GM12878 (cell line): ENCODE results near the gene GLP1R. TPM values are rescaled to one million over a fixed set of nuclear protein-coding genes. Genes with fewer than 3 reads are reported as not detected.

Experiments
- ATAC-seq: fragments of 200-7000 bp; cut with Tn5 transposase; 3 replicates; pipeline ENCODE4 v1.9.1; 2020; ENCODE audit warnings: mild to moderate bottlenecking, moderate library complexity
- BruUV-seq: library from RNA; stranded (reverse); fragments of 400-500 nt; replicated peaks from 2 replicates; lab custom pipeline; 2021; lab: Mats Ljungman, UMichigan
- CTCF ChIA-PET: fragments of 300-600 bp; sonication (Branson Sonifier 250); formaldehyde crosslinking; extraction: SDS; loops from one replicate; lab custom pipeline; 2021; ENCODE audit warnings: inconsistent platforms; lab: Yijun Ruan, JAX
- POLR2A ChIA-PET: fragments of 350-600 bp; formaldehyde crosslinking; extraction: SDS; loops from one replicate; lab custom pipeline; 2021; ENCODE audit warnings: inconsistent platforms; lab: Charles Lee
- RAD21 ChIA-PET: fragments of 300-600 bp; sonication (Branson Sonifier 250); formaldehyde crosslinking; loops from one replicate; lab custom pipeline; 2023; ENCODE audit warnings: antibody characterized with exemption; ENCODE audit not compliant: unreplicated experiment; lab: Charles Lee
- SMC1A ChIA-PET: fragments of 300-600 bp; sonication (Branson Sonifier 250); formaldehyde crosslinking; loops from one replicate; lab custom pipeline; 2023; ENCODE audit not compliant: unreplicated experiment, uncharacterized antibody; lab: Charles Lee
- DNase-seq: peaks from one replicate; pipeline ENCODE4 v3.0.0-alpha.2; 2011; ENCODE audit warnings: low read depth, low spot score
- FAIRE-seq: peaks from 3 replicates; lab custom pipeline; 2011; peaks lifted over from hg19 to GRCh38; lab: Jason Lieb, UNC
- H2AFZ ChIP-seq: 2 replicates; pipeline ENCODE4 v1.6.0; 2011; ENCODE audit warnings: low read depth, low read length, control low read depth; ENCODE audit not compliant: control insufficient read depth
- H3K27ac ChIP-seq: 2 replicates; pipeline ENCODE4 v1.5.1; 2011; ENCODE audit warnings: control low read depth; ENCODE audit not compliant: control insufficient read depth, insufficient read depth
- H3K27me3 ChIP-seq, 2 experiments: replicated peaks in 1 of 2; 2 replicates each; pipeline versions ENCODE4 v1.6.0 to v1.6.1; 2011; ENCODE audit warnings: low read length in 1 of 2; ENCODE audit not compliant: control insufficient read depth in 2 of 2, insufficient read depth in 2 of 2
- H3K36me3 ChIP-seq, 2 experiments: 2 replicates each; pipeline ENCODE4 v1.5.1; 2011; ENCODE audit warnings: low read length in 1 of 2; ENCODE audit not compliant: control insufficient read depth in 2 of 2, insufficient read depth in 2 of 2
- H3K4me1 ChIP-seq: 2 replicates; pipeline ENCODE4 v1.6.1; 2011; ENCODE audit warnings: mild to moderate bottlenecking, low read length, moderate library complexity, mixed read lengths; ENCODE audit not compliant: control insufficient read depth, insufficient read depth
- H3K4me2 ChIP-seq: 2 replicates; pipeline ENCODE4 v1.6.0; 2011; ENCODE audit warnings: control low read depth; ENCODE audit not compliant: control insufficient read depth, insufficient read depth
- H3K4me3 ChIP-seq: fragments of 200-600 bp; sonication (generic); 2 replicates; pipeline ENCODE4 v1.5.1; 2016
- H3K79me2 ChIP-seq: 2 replicates; pipeline ENCODE4 v1.6.0; 2011; ENCODE audit warnings: low read length; ENCODE audit not compliant: control insufficient read depth, insufficient read depth
- H3K9ac ChIP-seq: 2 replicates; pipeline ENCODE4 v1.8.0; 2011; ENCODE audit warnings: low read length, control low read depth, mixed read lengths; ENCODE audit not compliant: control insufficient read depth, insufficient read depth
- H3K9me3 ChIP-seq: replicated peaks from 3 replicates; pipeline ENCODE4 v1.5.1; 2011; ENCODE audit warnings: mild to moderate bottlenecking, low read length; ENCODE audit not compliant: control insufficient read depth, insufficient read depth
- H4K20me1 ChIP-seq: 2 replicates; pipeline ENCODE4 v1.6.0; 2011; ENCODE audit not compliant: control insufficient read depth, insufficient read depth
- EZH2 ChIP-seq: IDR thresholded peaks from 2 replicates; pipeline ENCODE4 v1.6.1; 2012; ENCODE audit warnings: low read depth, mild to moderate bottlenecking, control low read depth, inconsistent platforms, low read length, borderline replicate concordance; ENCODE audit not compliant: control insufficient read depth
- JUND ChIP-seq: IDR thresholded peaks from 2 replicates; pipeline ENCODE4 v1.6.1; 2012; ENCODE audit warnings: low read depth, mild to moderate bottlenecking, low read length, improper control_type of control experiment, moderate library complexity
- KDM1A ChIP-seq: fragments of 200-600 bp; sonication (generic); IDR thresholded peaks from 2 replicates; pipeline ENCODE4 v1.6.1; 2016; ENCODE audit warnings: borderline replicate concordance
- MEF2B ChIP-seq: fragments of 450-650 bp; IDR thresholded peaks from 2 replicates; pipeline ENCODE4 v1.6.1; 2018; ENCODE audit warnings: mild to moderate bottlenecking, moderate library complexity; ENCODE audit not compliant: partially characterized antibody, poor library complexity, severe bottlenecking
- PAX8 ChIP-seq: fragments of 450-650 bp; IDR thresholded peaks from 2 replicates; pipeline ENCODE4 v1.6.1; 2017; ENCODE audit warnings: mild to moderate bottlenecking, moderate library complexity
- POLR2A ChIP-seq: IDR thresholded peaks from 2 replicates; pipeline ENCODE4 v1.6.1; 2011; ENCODE audit warnings: low read depth, mild to moderate bottlenecking, low read length
- POU2F2 ChIP-seq: IDR thresholded peaks from 3 replicates; pipeline ENCODE4 v1.6.1; 2011; ENCODE audit warnings: low read depth, mild to moderate bottlenecking, low read length, borderline replicate concordance
- SIN3A ChIP-seq: IDR thresholded peaks from 2 replicates; pipeline ENCODE4 v1.6.1; 2012; ENCODE audit warnings: low read depth, low read length, improper control_type of control experiment
- SUPT20H ChIP-seq: IDR thresholded peaks from 2 replicates; pipeline ENCODE4 v1.6.1; 2011; ENCODE audit warnings: low read depth, mild to moderate bottlenecking, low read length, moderate library complexity, borderline replicate concordance; ENCODE audit not compliant: control insufficient read depth
- TAF1 ChIP-seq: IDR thresholded peaks from 2 replicates; pipeline ENCODE4 v1.6.1; 2011; ENCODE audit warnings: mild to moderate bottlenecking, low read depth, low read length, borderline replicate concordance
- WRNIP1 ChIP-seq: IDR thresholded peaks from 2 replicates; pipeline ENCODE4 v1.6.1; 2011; ENCODE audit warnings: low read depth, low read length, improper control_type of control experiment, borderline replicate concordance
- WGBS: methylation state at CpG from one replicate; pipeline ENCODE4 v1.1.6; 2016; ENCODE audit warnings: low lambda C conversion rate; ENCODE audit not compliant: insufficient replicate concordance, insufficient coverage; ENCODE audit errors: missing lambda C conversion rate; 5-methylcytosine and 5-hydroxymethylcytosine counted together
- in situ Hi-C: fragments of 300-500 bp; cut with MboI; formaldehyde crosslinking; loops from 9 replicates; pipeline ENCODE4 v1.14.3; 2018; ENCODE audit warnings: mixed read lengths
- intact Hi-C: fragments of 100-400 bp; cut with micrococcal nuclease; formaldehyde crosslinking; loops from one replicate; pipeline ENCODE4 v1.14.2; 2022; ENCODE audit not compliant: unreplicated experiment
- polyA plus RNA-seq, 11 experiments: library from polyadenylated mRNA; depleted of rRNA in 4 of 11; unstranded in 6 of 11; stranded (reverse) in 5 of 11; fragments of >200 nt; fragmentation: Nextera tagmentation in 4 of 11; fragmentation: Illumina TruSeq in 1 of 11; extraction: Ambion mirVana in 4 of 11; extraction: Trizol in 1 of 11; gene quantifications; 1 replicate in 1 of 11; 2 replicates in 10 of 11; pipeline versions ENCODE4 v1.2.1 to v1.2.3, GENCODE V29; 2011 to 2016; ENCODE audit warnings: inconsistent platforms in 2 of 11, missing spikeins in 2 of 11, low read depth in 1 of 11
- total RNA-seq, 4 experiments: library from RNA; depleted of rRNA in 3 of 4; stranded (reverse); fragments of >200 nt in 3 of 4; fragmentation: Illumina TruSeq in 1 of 4; extraction: Trizol in 1 of 4; gene quantifications; 2 replicates each; pipeline versions ENCODE4 v1.2.1 to v1.2.3, GENCODE V29; 2013 to 2021
- TF ChIP-seq, protein P1 (sequence below), 3 experiments: IDR thresholded peaks in 2 of 3; conservative IDR thresholded peaks in 1 of 3; 2 replicates each; pipeline ENCODE4 v1.5.1; 2011; ENCODE audit warnings: low read depth in 3 of 3, low read length in 3 of 3, mild to moderate bottlenecking in 3 of 3, control low read depth in 2 of 3, moderate library complexity in 2 of 3, inconsistent platforms in 1 of 3, mixed read lengths in 1 of 3; ENCODE audit not compliant: control insufficient read depth in 2 of 3, insufficient read depth in 1 of 3; ENCODE audit errors: extremely low read depth in 1 of 3
- TF ChIP-seq, protein P2 (sequence below): fragments of 450-650 bp; IDR thresholded peaks from 2 replicates; pipeline ENCODE4 v1.6.1; 2017; ENCODE audit warnings: low read depth, mild to moderate bottlenecking, moderate library complexity
- TF ChIP-seq, protein P3 (sequence below): fragments of 450-650 bp; IDR thresholded peaks from 2 replicates; pipeline ENCODE4 v1.6.1; 2017; ENCODE audit warnings: mild to moderate bottlenecking, moderate library complexity
- TF ChIP-seq, protein P4 (sequence below): fragments of 450-650 bp; IDR thresholded peaks from 2 replicates; pipeline ENCODE4 v1.6.1; 2017; ENCODE audit warnings: borderline replicate concordance

GLP1R gene
- total and polyA plus RNA-seq, 10 of the 15 experiments (the other 5 are each of a cell fraction or from before 2014, with no cell fraction given), result 0.01 TPM; not detected in 9

DNA sequence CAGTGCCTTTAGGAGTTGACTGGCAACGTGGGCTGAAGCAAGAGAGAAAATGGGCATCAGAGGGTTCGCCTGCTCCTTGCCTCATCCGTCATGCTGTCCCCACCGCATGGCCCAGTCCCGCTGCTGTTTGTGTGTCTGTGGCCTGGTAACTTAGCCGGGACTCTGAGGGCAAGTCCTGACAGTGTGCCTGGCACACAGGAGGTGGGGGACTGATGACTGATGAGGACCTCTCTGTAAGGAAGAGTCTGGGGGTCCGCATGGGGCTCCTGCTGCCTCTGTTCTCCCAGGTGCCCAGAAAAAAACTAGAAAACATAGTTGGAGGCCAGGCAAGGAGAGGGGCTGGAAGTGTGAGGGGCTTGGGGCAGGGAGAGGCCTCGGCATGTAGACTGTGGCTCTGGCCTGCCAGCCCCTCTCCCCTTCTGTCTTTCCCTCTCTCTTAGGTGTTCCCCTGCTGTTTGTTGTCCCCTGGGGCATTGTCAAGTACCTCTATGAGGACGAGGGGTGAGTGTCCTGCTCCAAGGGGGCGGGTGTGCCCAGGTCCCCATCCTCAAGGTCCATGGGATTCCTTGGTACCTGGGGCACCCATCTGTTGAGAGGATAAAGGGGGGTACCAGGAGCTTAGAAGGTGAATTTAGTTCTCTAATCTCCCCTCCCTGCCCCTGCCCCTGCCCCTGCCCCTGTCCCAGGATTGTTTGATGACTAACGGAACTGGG lies 29.5 kb downstream of the GLP1R start:
- H3K79me2 ChIP-seq, result no peaks in the 10 kb centered on the region
- no peaks in the 10 kb centered on the region for H4K20me1 ChIP-seq
- WGBS, result 46% methylated on average over 11 of the region's 11 CpGs
- intact Hi-C loops (no loop called here), in situ Hi-C loops (no loop called here)
- H3K27ac ChIP-seq, result no peak overlapping the region
- H3K36me3 ChIP-seq, result no peaks in the 10 kb centered on the region
- DNase-seq (no peak), FAIRE-seq (no peak), ATAC-seq (no peak)
- no peak overlapping the region for H3K9ac ChIP-seq
- peaks cover 17% of the 10 kb centered on the region; the same call in 1 of the 2 replicates for H3K4me1 ChIP-seq
- H3K4me2 ChIP-seq, result no peak overlapping the region
- CTCF ChIA-PET, result no interaction called here
- H3K27me3 ChIP-seq, result no peaks in the 10 kb centered on the region
- POLR2A ChIA-PET, result no interaction called here
- H3K9me3 ChIP-seq, result no peaks in the 10 kb centered on the region
- no peak overlapping the region for H3K4me3 ChIP-seq
- SMC1A ChIA-PET, result no interaction called here
- RAD21 ChIA-PET, result no interaction called here
- H2AFZ ChIP-seq, result no peak overlapping the region
- BruUV-seq, result no TSS peak
- TF ChIP-seq, protein P1, sequence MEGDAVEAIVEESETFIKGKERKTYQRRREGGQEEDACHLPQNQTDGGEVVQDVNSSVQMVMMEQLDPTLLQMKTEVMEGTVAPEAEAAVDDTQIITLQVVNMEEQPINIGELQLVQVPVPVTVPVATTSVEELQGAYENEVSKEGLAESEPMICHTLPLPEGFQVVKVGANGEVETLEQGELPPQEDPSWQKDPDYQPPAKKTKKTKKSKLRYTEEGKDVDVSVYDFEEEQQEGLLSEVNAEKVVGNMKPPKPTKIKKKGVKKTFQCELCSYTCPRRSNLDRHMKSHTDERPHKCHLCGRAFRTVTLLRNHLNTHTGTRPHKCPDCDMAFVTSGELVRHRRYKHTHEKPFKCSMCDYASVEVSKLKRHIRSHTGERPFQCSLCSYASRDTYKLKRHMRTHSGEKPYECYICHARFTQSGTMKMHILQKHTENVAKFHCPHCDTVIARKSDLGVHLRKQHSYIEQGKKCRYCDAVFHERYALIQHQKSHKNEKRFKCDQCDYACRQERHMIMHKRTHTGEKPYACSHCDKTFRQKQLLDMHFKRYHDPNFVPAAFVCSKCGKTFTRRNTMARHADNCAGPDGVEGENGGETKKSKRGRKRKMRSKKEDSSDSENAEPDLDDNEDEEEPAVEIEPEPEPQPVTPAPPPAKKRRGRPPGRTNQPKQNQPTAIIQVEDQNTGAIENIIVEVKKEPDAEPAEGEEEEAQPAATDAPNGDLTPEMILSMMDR (IDR thresholded peaks at IDR 0.05 in 2 of 3, conservative IDR thresholded peaks at IDR 0.05 in 1 of 3; ENCODE audit: control insufficient read depth in 2 of 3, extremely low read depth in 1 of 3, insufficient read depth in 1 of 3, low read depth in 3 of 3, low read length in 3 of 3), result no peak
- TF ChIP-seq MEF2B (no peak), SIN3A (no peak), POU2F2 (no peak), KDM1A (no peak), SUPT20H (no peak), POLR2A (no peak), TAF1 (no peak), WRNIP1 (no peak), PAX8 (no peak), EZH2 (no peak), JUND (no peak)
- TF ChIP-seq, protein P2, sequence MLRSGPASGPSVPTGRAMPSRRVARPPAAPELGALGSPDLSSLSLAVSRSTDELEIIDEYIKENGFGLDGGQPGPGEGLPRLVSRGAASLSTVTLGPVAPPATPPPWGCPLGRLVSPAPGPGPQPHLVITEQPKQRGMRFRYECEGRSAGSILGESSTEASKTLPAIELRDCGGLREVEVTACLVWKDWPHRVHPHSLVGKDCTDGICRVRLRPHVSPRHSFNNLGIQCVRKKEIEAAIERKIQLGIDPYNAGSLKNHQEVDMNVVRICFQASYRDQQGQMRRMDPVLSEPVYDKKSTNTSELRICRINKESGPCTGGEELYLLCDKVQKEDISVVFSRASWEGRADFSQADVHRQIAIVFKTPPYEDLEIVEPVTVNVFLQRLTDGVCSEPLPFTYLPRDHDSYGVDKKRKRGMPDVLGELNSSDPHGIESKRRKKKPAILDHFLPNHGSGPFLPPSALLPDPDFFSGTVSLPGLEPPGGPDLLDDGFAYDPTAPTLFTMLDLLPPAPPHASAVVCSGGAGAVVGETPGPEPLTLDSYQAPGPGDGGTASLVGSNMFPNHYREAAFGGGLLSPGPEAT, result no peak
- TF ChIP-seq, protein P3, sequence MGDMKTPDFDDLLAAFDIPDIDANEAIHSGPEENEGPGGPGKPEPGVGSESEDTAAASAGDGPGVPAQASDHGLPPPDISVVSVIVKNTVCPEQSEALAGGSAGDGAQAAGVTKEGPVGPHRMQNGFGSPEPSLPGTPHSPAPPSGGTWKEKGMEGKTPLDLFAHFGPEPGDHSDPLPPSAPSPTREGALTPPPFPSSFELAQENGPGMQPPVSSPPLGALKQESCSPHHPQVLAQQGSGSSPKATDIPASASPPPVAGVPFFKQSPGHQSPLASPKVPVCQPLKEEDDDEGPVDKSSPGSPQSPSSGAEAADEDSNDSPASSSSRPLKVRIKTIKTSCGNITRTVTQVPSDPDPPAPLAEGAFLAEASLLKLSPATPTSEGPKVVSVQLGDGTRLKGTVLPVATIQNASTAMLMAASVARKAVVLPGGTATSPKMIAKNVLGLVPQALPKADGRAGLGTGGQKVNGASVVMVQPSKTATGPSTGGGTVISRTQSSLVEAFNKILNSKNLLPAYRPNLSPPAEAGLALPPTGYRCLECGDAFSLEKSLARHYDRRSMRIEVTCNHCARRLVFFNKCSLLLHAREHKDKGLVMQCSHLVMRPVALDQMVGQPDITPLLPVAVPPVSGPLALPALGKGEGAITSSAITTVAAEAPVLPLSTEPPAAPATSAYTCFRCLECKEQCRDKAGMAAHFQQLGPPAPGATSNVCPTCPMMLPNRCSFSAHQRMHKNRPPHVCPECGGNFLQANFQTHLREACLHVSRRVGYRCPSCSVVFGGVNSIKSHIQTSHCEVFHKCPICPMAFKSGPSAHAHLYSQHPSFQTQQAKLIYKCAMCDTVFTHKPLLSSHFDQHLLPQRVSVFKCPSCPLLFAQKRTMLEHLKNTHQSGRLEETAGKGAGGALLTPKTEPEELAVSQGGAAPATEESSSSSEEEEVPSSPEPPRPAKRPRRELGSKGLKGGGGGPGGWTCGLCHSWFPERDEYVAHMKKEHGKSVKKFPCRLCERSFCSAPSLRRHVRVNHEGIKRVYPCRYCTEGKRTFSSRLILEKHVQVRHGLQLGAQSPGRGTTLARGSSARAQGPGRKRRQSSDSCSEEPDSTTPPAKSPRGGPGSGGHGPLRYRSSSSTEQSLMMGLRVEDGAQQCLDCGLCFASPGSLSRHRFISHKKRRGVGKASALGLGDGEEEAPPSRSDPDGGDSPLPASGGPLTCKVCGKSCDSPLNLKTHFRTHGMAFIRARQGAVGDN, result no peak
- TF ChIP-seq, protein P4, sequence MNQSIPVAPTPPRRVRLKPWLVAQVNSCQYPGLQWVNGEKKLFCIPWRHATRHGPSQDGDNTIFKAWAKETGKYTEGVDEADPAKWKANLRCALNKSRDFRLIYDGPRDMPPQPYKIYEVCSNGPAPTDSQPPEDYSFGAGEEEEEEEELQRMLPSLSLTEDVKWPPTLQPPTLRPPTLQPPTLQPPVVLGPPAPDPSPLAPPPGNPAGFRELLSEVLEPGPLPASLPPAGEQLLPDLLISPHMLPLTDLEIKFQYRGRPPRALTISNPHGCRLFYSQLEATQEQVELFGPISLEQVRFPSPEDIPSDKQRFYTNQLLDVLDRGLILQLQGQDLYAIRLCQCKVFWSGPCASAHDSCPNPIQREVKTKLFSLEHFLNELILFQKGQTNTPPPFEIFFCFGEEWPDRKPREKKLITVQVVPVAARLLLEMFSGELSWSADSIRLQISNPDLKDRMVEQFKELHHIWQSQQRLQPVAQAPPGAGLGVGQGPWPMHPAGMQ, result no peak
